Type B pancreatic cell (in vitro differentiated cells): ENCODE results near the gene CD2BP2. TPM values are rescaled to one million over a fixed set of nuclear protein-coding genes. Genes with fewer than 3 reads are reported as not detected.

Source experiments
- DNase-seq: peaks from one replicate; pipeline ENCODE4 v3.0.0; 2021; ENCODE audit warnings: mixed read lengths; ENCODE audit not compliant: unreplicated experiment; ENCODE audit errors: extremely low spot score
- H3K27ac Mint-ChIP-seq: 2 replicates; pipeline ENCODE4 v1.8.0; 2021; ENCODE audit warnings: mild to moderate bottlenecking, mixed read lengths
- H3K27me3 Mint-ChIP-seq: 2 replicates; pipeline ENCODE4 v1.8.0; 2021; ENCODE audit warnings: mixed read lengths
- H3K36me3 Mint-ChIP-seq: 2 replicates; pipeline ENCODE4 v1.8.0; 2021; ENCODE audit warnings: mixed read lengths
- H3K4me1 Mint-ChIP-seq: one replicate; pipeline ENCODE4 v1.8.0; 2021; ENCODE audit warnings: mixed read lengths; ENCODE audit not compliant: unreplicated experiment
- H3K4me3 Mint-ChIP-seq: 2 replicates; pipeline ENCODE4 v1.8.0; 2021; ENCODE audit warnings: mild to moderate bottlenecking, mixed read lengths
- H3K9me3 Mint-ChIP-seq: 2 replicates; pipeline ENCODE4 v1.8.0; 2021; ENCODE audit warnings: mixed read lengths
- total RNA-seq: library from RNA; stranded (reverse); gene quantifications from 2 replicates; pipeline ENCODE4 v1.2.1, GENCODE V29; 2021; ENCODE audit warnings: low replicate concordance
- TF ChIP-seq, protein P1 (sequence below): fragments of 200-600 bp; sonication (generic); conservative IDR thresholded peaks from 2 replicates; pipeline ENCODE4 v1.5.0; 2021; ENCODE audit warnings: antibody characterized with exemption, mild to moderate bottlenecking

Gene CD2BP2
- total RNA-seq, 1 donor from 2014 or later = 64.6 TPM

DNA sequence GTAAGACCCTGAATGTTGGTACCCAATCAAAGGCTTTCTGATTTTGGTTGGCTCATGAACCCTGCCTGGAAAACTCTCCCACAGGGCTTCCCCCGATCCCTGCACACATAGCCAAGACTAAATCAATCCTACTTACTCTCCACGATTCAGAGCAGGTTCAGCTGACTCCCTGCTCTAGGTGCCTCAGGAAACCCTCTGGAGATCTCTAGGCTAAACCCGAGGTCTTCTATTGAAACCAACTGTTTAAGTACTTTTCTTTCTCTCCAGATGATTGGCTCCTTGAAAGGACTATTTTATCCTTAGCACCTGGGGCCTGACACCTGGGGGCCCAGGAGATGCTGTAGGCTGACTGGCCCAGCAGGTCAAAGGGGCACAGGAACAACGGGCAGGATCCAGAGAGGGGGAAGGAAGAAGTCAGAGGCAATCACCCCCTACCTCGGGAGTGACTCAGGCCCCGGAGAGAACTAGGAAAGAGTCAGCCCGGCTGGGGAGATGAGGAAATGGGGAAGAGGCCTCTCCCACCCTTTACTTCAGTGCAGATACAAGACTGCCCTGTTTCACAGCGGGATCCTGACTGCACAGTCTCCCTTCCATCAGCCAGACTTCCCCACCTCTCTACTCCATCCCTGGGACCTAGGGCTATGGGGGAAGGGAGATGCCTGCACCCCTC lies 13.1 kb upstream of the CD2BP2 start:
- peaks cover 41% of the 10 kb centered on the region for H3K4me1 Mint-ChIP-seq
- DNase-seq = no peak
- no peaks in the 10 kb centered on the region for H3K9me3 Mint-ChIP-seq
- peak overlapping the region; percentile 66 for H3K27ac Mint-ChIP-seq
- no peaks in the 10 kb centered on the region for H3K27me3 Mint-ChIP-seq
- TF ChIP-seq, protein P1, sequence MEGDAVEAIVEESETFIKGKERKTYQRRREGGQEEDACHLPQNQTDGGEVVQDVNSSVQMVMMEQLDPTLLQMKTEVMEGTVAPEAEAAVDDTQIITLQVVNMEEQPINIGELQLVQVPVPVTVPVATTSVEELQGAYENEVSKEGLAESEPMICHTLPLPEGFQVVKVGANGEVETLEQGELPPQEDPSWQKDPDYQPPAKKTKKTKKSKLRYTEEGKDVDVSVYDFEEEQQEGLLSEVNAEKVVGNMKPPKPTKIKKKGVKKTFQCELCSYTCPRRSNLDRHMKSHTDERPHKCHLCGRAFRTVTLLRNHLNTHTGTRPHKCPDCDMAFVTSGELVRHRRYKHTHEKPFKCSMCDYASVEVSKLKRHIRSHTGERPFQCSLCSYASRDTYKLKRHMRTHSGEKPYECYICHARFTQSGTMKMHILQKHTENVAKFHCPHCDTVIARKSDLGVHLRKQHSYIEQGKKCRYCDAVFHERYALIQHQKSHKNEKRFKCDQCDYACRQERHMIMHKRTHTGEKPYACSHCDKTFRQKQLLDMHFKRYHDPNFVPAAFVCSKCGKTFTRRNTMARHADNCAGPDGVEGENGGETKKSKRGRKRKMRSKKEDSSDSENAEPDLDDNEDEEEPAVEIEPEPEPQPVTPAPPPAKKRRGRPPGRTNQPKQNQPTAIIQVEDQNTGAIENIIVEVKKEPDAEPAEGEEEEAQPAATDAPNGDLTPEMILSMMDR = no peak
- H3K36me3 Mint-ChIP-seq = peaks cover 5% of the 10 kb centered on the region
- peak overlapping the region; percentile 94 for H3K4me3 Mint-ChIP-seq

DNA sequence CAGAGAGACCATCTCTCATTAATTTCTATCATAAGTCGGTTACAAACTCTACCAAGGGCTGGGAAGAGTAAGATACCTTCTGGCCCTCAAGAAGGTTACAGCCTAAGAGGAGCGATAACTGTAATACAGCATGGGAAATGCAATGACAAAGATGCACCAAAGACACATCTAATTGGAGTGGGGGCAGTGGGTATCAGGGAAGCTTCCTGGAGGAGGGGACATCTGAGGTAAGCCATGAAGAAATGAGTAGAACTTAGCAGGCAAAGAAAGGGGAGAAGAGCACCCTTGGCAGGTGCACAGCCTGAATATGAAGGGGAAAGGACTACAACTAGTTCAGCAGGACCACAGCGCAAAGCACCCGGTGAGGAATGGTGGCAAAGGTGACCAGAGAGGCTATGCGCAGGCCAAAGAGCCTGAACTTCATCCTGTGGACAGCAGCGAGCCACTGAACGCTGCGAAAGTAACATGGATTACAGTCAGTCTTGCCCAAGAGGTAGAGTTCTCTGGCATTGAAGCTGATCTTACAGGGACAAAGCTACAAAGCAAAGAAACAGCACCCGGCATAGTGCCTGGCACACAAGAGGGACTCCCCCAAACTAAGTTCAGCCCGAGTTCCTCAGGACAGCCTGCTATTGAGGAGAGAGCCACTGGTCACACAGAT lies 12.4 kb upstream of the CD2BP2 start:
- peak overlapping the region; percentile 94 for H3K4me3 Mint-ChIP-seq
- TF ChIP-seq, protein P1 = no peak
- no peak for DNase-seq
- peak overlapping the region; percentile 66 for H3K27ac Mint-ChIP-seq
- peaks cover 41% of the 10 kb centered on the region for H3K4me1 Mint-ChIP-seq
- peaks cover 10% of the 10 kb centered on the region for H3K36me3 Mint-ChIP-seq
- no peaks in the 10 kb centered on the region for H3K27me3 Mint-ChIP-seq
- H3K9me3 Mint-ChIP-seq = no peaks in the 10 kb centered on the region

DNA sequence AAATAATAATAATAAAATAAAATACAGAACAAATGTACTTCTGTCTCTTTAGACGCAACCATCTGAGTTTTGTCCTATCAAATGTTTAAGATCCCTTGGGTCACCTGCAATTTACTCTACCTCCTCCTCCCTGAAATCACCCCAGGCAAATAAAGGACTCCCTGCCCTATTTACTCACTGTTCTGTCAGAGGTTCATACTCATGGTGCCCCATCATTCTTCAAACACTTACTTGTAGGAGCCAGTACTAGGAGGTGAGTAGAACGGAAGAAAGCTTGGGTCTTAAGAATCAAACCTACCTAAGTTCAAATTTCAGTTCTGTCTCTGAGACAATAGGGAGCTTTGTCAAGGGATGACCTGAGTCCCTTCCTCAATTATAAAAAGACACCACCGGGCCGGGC lies 11.4 kb upstream of the CD2BP2 start:
- H3K27ac Mint-ChIP-seq = no peak overlapping the region
- no peaks in the 10 kb centered on the region for H3K9me3 Mint-ChIP-seq
- DNase-seq = no peak
- TF ChIP-seq, protein P1 = no peak
- H3K27me3 Mint-ChIP-seq = no peaks in the 10 kb centered on the region
- peak overlapping the region; percentile 94 for H3K4me3 Mint-ChIP-seq
- H3K4me1 Mint-ChIP-seq = peaks cover 35% of the 10 kb centered on the region
- H3K36me3 Mint-ChIP-seq = peaks cover 14% of the 10 kb centered on the region

DNA sequence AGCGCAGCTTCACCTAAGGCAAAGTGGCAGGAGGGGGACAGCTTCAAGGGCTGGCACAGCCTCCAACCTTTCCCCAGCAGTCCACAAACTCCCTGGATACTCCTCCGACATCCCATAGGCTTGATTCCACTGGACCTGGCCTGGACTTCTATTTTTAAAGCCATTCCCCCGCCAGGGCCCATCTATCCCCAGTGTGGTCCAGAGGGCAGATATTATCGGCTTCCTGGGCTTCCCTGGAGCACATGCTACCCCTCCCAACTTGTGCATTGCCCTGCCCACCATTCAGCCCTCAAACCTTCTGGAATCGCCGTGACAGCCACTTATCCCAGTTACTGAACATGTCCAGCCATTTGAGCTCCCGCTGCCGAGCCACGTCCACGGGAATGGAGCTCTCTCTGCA lies 10.1 kb upstream of the CD2BP2 start:
- H3K4me1 Mint-ChIP-seq = peaks cover 29% of the 10 kb centered on the region
- H3K4me3 Mint-ChIP-seq = no peak overlapping the region
- H3K36me3 Mint-ChIP-seq = peaks cover 18% of the 10 kb centered on the region
- no peaks in the 10 kb centered on the region for H3K27me3 Mint-ChIP-seq
- TF ChIP-seq, protein P1 = no peak
- no peak for DNase-seq
- H3K9me3 Mint-ChIP-seq = no peaks in the 10 kb centered on the region
- H3K27ac Mint-ChIP-seq = no peak overlapping the region

DNA sequence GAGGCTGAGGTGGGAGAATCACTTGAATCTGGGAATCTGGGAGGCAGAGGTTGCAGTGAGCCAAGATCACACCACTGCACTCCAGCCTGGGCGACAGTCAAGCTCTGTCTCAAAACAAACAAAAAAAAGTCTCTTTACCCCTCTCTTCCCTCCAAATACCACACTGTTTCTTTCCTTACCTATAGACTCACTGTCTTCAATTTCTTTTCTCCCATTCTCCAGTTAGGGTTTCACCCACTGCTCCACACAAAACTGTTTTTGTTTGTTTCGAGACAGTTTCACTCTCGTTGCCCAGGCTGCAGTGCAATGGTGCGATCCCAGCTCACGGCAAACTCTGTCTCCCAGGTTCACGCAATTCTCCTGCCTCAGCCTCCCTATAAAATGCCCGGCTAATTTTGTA lies 6.1 kb upstream of the CD2BP2 start:
- Mint-ChIP-seq H3K9me3 (no peaks in the 10 kb centered on the region), H3K36me3 (peaks cover 18% of the 10 kb centered on the region), H3K27me3 (no peaks in the 10 kb centered on the region), H3K27ac (peak overlapping the region; percentile 55), H3K4me3 (no peak overlapping the region), H3K4me1 (peaks cover 7% of the 10 kb centered on the region)
- DNase-seq = no peak
- TF ChIP-seq, protein P1 = no peak
